Bronchial epithelial cell (primary cell): ENCODE results near the gene TENM3. TPM values are rescaled to one million over a fixed set of nuclear protein-coding genes. Genes with fewer than 3 reads are reported as not detected.

ENCODE experiments used
- DNase-seq: peaks from one replicate; pipeline ENCODE4 v3.0.0-alpha.2; 2010; ENCODE audit warnings: low read depth
- FAIRE-seq: peaks from 2 replicates; lab custom pipeline; 2011; peaks lifted over from hg19 to GRCh38; lab: Jason Lieb, UNC
- H3K27me3 ChIP-seq: 2 replicates; pipeline ENCODE4 v1.5.1; 2011; ENCODE audit warnings: low read length; ENCODE audit not compliant: control insufficient read depth, insufficient read depth
- H3K36me3 ChIP-seq: 2 replicates; pipeline ENCODE4 v1.5.1; 2011; ENCODE audit warnings: low read length; ENCODE audit not compliant: control insufficient read depth, insufficient read depth
- H3K4me3 ChIP-seq: 2 replicates; pipeline ENCODE4 v1.5.1; 2011; ENCODE audit warnings: mild to moderate bottlenecking, low read depth, low read length, control low read depth
- total RNA-seq: library from RNA; depleted of rRNA; stranded (reverse); fragments of >200 nt; gene quantifications from 2 replicates; pipeline ENCODE4 v1.2.1, GENCODE V29; 2014
- TF ChIP-seq, protein P1 (sequence below): IDR thresholded peaks from 2 replicates; pipeline ENCODE4 v1.5.1; 2011; ENCODE audit warnings: mild to moderate bottlenecking, moderate library complexity, low read length, control low read depth, inconsistent platforms; ENCODE audit not compliant: insufficient read depth, severe bottlenecking

Gene TENM3
- total RNA-seq, 1 donor from 2014 or later, result 1.3 TPM

- H3K4me3 ChIP-seq, result no peak overlapping the region
- TF ChIP-seq, protein P1, sequence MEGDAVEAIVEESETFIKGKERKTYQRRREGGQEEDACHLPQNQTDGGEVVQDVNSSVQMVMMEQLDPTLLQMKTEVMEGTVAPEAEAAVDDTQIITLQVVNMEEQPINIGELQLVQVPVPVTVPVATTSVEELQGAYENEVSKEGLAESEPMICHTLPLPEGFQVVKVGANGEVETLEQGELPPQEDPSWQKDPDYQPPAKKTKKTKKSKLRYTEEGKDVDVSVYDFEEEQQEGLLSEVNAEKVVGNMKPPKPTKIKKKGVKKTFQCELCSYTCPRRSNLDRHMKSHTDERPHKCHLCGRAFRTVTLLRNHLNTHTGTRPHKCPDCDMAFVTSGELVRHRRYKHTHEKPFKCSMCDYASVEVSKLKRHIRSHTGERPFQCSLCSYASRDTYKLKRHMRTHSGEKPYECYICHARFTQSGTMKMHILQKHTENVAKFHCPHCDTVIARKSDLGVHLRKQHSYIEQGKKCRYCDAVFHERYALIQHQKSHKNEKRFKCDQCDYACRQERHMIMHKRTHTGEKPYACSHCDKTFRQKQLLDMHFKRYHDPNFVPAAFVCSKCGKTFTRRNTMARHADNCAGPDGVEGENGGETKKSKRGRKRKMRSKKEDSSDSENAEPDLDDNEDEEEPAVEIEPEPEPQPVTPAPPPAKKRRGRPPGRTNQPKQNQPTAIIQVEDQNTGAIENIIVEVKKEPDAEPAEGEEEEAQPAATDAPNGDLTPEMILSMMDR, result no peak
- H3K27me3 ChIP-seq, result no peaks in the 10 kb centered on the region
- FAIRE-seq, result no peak
- no peaks in the 10 kb centered on the region for H3K36me3 ChIP-seq
- no peak for DNase-seq
Measured at GRCh38 chr4:182548156-182548555, 305.0 kb downstream of the TENM3 start.

GRCh38 chr4:182549356-182549755, 306.2 kb downstream of the TENM3 start:
- Histone ChIP-seq H3K27me3 (no peaks in the 10 kb centered on the region), H3K36me3 (no peaks in the 10 kb centered on the region), H3K4me3 (no peak overlapping the region)
- DNase-seq (no peak), FAIRE-seq (no peak)
- TF ChIP-seq, protein P1, result no peak

- TF ChIP-seq, protein P1, result no peak
- H3K27me3 ChIP-seq, result no peaks in the 10 kb centered on the region
- DNase-seq, result no peak
- no peak for FAIRE-seq
- no peak overlapping the region for H3K4me3 ChIP-seq
- no peaks in the 10 kb centered on the region for H3K36me3 ChIP-seq
Measured at GRCh38 chr4:182552948-182553347, 309.7 kb downstream of the TENM3 start.

DNA sequence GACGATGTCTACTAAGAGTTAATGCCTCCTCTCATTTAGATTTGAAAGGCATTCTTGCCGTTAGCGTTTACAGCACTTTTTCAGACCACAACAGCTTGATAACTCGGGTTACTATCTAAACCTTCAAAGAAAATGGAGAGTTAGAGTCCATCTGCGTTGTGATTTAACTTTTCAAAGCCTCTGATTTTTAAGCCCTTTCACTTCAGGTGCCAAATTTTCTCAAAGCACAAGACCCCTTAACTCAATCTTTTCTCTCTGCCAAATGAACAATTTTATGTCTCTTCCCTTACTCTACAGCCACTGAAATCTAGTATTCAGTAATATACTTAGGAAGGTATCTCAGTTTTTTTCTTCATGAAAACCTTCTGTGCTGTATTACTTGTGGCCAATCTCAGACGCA, 310.5 kb downstream of the TENM3 start:
- H3K36me3 ChIP-seq, result no peaks in the 10 kb centered on the region
- FAIRE-seq (no peak), DNase-seq (no peak)
- no peaks in the 10 kb centered on the region for H3K27me3 ChIP-seq
- H3K4me3 ChIP-seq, result no peak overlapping the region
- TF ChIP-seq, protein P1, result no peak

DNA sequence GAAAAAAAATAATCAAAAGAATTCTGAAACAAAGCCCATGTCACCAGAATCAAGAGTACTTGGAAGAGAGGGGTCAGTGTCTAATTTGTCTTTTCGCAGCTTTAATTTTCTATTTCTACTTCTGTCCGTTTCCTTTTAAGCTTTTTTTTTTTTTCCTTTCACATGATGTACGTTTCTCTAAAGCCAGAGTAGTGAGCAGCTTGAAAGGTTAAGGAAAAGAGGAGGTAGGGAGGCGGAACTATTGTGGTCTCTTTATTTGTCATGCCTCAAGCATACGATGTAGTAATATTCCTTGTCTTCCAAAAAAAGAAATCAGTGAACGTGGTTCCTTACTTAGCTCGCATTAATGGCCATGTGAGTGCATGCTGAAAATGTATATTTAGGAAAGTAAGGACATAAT, 311.5 kb downstream of the TENM3 start:
- no peak for DNase-seq
- TF ChIP-seq, protein P1, result no peak
- no peaks in the 10 kb centered on the region for H3K36me3 ChIP-seq
- H3K4me3 ChIP-seq, result no peak overlapping the region
- FAIRE-seq, result no peak
- H3K27me3 ChIP-seq, result no peaks in the 10 kb centered on the region

- TF ChIP-seq, protein P1, result no peak
- FAIRE-seq (no peak), DNase-seq (peak; percentile 50)
- no peaks in the 10 kb centered on the region for H3K27me3 ChIP-seq
- H3K4me3 ChIP-seq, result no peak overlapping the region
- H3K36me3 ChIP-seq, result no peaks in the 10 kb centered on the region
Measured at GRCh38 chr4:182555997-182556418, 312.8 kb downstream of the TENM3 start.
